Hepatocyte (in vitro differentiated cells): ENCODE results near the gene EXOC3L1. TPM values are rescaled to one million over a fixed set of nuclear protein-coding genes. Genes with fewer than 3 reads are reported as not detected.

Source experiments
- DNase-seq: peaks from one replicate; pipeline ENCODE4 v3.0.0-alpha.2; 2016; ENCODE audit warnings: low spot score
- H2AFZ ChIP-seq: fragments of 200-600 bp; sonication (generic); 2 replicates; pipeline ENCODE4 v1.6.0; 2016; ENCODE audit warnings: antibody characterized with exemption, mild to moderate bottlenecking
- H3K27ac ChIP-seq: fragments of 200-600 bp; sonication (generic); 2 replicates; pipeline ENCODE4 v1.5.1; 2016; ENCODE audit warnings: mild to moderate bottlenecking
- H3K27me3 ChIP-seq: fragments of 200-600 bp; sonication (generic); 2 replicates; pipeline ENCODE4 v1.6.1; 2016
- H3K36me3 ChIP-seq: fragments of 200-600 bp; sonication (generic); replicated peaks from 2 replicates; pipeline ENCODE4 v1.5.1; 2016; ENCODE audit warnings: low read depth; ENCODE audit not compliant: insufficient read depth
- H3K4me1 ChIP-seq: fragments of 200-600 bp; sonication (generic); 2 replicates; pipeline ENCODE4 v1.5.1; 2016; ENCODE audit warnings: mild to moderate bottlenecking, moderate library complexity; ENCODE audit not compliant: insufficient read depth
- H3K4me2 ChIP-seq: fragments of 200-600 bp; sonication (generic); 2 replicates; pipeline ENCODE4 v1.6.0; 2016
- H3K4me3 ChIP-seq: fragments of 200-600 bp; sonication (generic); 2 replicates; pipeline ENCODE4 v1.5.1; 2016; ENCODE audit warnings: mild to moderate bottlenecking
- H3K79me2 ChIP-seq: fragments of 200-600 bp; sonication (generic); 2 replicates; pipeline ENCODE4 v1.6.0; 2017; ENCODE audit warnings: mild to moderate bottlenecking
- H3K9me2 ChIP-seq: fragments of 200-600 bp; sonication (generic); replicated peaks from 2 replicates; pipeline ENCODE4 v1.6.0; 2017; ENCODE audit warnings: mild to moderate bottlenecking; ENCODE audit not compliant: insufficient read depth
- H3K9me3 ChIP-seq: fragments of 200-600 bp; sonication (generic); 2 replicates; pipeline ENCODE4 v1.5.1; 2016; ENCODE audit warnings: low read depth, mild to moderate bottlenecking
- H4K20me1 ChIP-seq: fragments of 200-600 bp; sonication (generic); 2 replicates; pipeline ENCODE4 v1.6.0; 2016; ENCODE audit warnings: mild to moderate bottlenecking; ENCODE audit not compliant: insufficient read depth, poor library complexity, severe bottlenecking
- CTCF ChIP-seq: fragments of 200-600 bp; sonication (generic); IDR thresholded peaks from 2 replicates; pipeline ENCODE4 v1.5.1; 2016; ENCODE audit warnings: antibody characterized with exemption, mild to moderate bottlenecking; ENCODE audit not compliant: poor library complexity
- EZH2 ChIP-seq: fragments of 200-600 bp; sonication (generic); IDR thresholded peaks from 2 replicates; pipeline ENCODE4 v1.6.1; 2016; ENCODE audit warnings: antibody characterized with exemption, mild to moderate bottlenecking, borderline replicate concordance
- EZH2phosphoT487 ChIP-seq: fragments of 200-600 bp; sonication (generic); IDR thresholded peaks from one replicate; pipeline ENCODE4 v1.6.1; 2018; ENCODE audit warnings: antibody characterized with exemption, mild to moderate bottlenecking, low read depth, moderate library complexity; ENCODE audit not compliant: unreplicated experiment, severe bottlenecking
- WGBS: methylation state at CpG from one replicate; pipeline ENCODE4 v1.1.6; 2016; ENCODE audit warnings: low lambda C conversion rate; ENCODE audit errors: missing lambda C conversion rate; 5-methylcytosine and 5-hydroxymethylcytosine counted together
- polyA plus RNA-seq: library from polyadenylated mRNA; unstranded; fragments of >200 nt; fragmentation: Nextera tagmentation; extraction: Ambion mirVana; gene quantifications from 2 replicates; pipeline ENCODE4 v1.2.1, GENCODE V29; 2016
- total RNA-seq: library from RNA; depleted of rRNA; stranded (reverse); fragments of >200 nt; gene quantifications from 2 replicates; pipeline ENCODE4 v1.2.3, GENCODE V29; 2014

EXOC3L1 gene
- total and polyA plus RNA-seq, 2 experiments from 2014 or later: 0.33 to 2.0 TPM

GRCh38 chr16:67223992-67224391 is 34.1 kb upstream of the EXOC3L1 start:
- no peak overlapping the region for H2AFZ ChIP-seq
- H3K9me3 ChIP-seq: no peaks in the 10 kb centered on the region
- H3K9me2 ChIP-seq: no peaks in the 10 kb centered on the region
- no peaks in the 10 kb centered on the region for H3K36me3 ChIP-seq
- H4K20me1 ChIP-seq: no peaks in the 10 kb centered on the region
- 27% methylated on average over 3 of the region's 3 CpGs for WGBS
- TF ChIP-seq CTCF (no peak), EZH2phosphoT487 (no peak), EZH2 (no peak)
- peaks cover 9% of the 10 kb centered on the region for H3K4me1 ChIP-seq
- H3K27ac ChIP-seq: no peak overlapping the region
- peaks cover 16% of the 10 kb centered on the region for H3K79me2 ChIP-seq
- DNase-seq: no peak
- no peaks in the 10 kb centered on the region for H3K27me3 ChIP-seq
- H3K4me3 ChIP-seq: no peak overlapping the region
- H3K4me2 ChIP-seq: no peak overlapping the region

GRCh38 chr16:67216612-67217490 is 26.9 kb upstream of the EXOC3L1 start:
- Histone ChIP-seq H3K4me1 (no peaks in the 10 kb centered on the region), H3K27ac (no peak overlapping the region), H3K9me3 (no peaks in the 10 kb centered on the region), H3K4me2 (no peak overlapping the region), H3K36me3 (no peaks in the 10 kb centered on the region), H3K9me2 (no peaks in the 10 kb centered on the region), H3K4me3 (no peak overlapping the region), H3K79me2 (no peaks in the 10 kb centered on the region), H2AFZ (no peak overlapping the region), H4K20me1 (no peaks in the 10 kb centered on the region), H3K27me3 (no peaks in the 10 kb centered on the region)
- DNase-seq: no peak
- TF ChIP-seq EZH2phosphoT487: no peak
- no peak for TF ChIP-seq EZH2
- TF ChIP-seq CTCF: no peak
- WGBS: 83% methylated on average over 18 of the region's 18 CpGs

GRCh38 chr16:67215706-67216105 is 25.8 kb upstream of the EXOC3L1 start:
- Histone ChIP-seq H3K4me2 (no peak overlapping the region), H4K20me1 (no peaks in the 10 kb centered on the region), H3K79me2 (no peaks in the 10 kb centered on the region), H2AFZ (no peak overlapping the region), H3K9me3 (no peaks in the 10 kb centered on the region), H3K4me1 (no peaks in the 10 kb centered on the region), H3K4me3 (no peak overlapping the region), H3K9me2 (no peaks in the 10 kb centered on the region), H3K27me3 (no peaks in the 10 kb centered on the region), H3K36me3 (no peaks in the 10 kb centered on the region), H3K27ac (no peak overlapping the region)
- no peak for DNase-seq
- WGBS: 83% methylated on average over 4 of the region's 5 CpGs
- TF ChIP-seq EZH2phosphoT487: no peak

GRCh38 chr16:67213197-67214019 is 23.5 kb upstream of the EXOC3L1 start:
- WGBS: 86% methylated on average over 8 of the region's 8 CpGs
- H3K4me2 ChIP-seq: no peak overlapping the region
- H3K4me1 ChIP-seq: no peaks in the 10 kb centered on the region
- no peak for DNase-seq
- no peaks in the 10 kb centered on the region for H3K27me3 ChIP-seq
- H3K79me2 ChIP-seq: no peaks in the 10 kb centered on the region
- H2AFZ ChIP-seq: no peak overlapping the region
- H3K9me2 ChIP-seq: no peaks in the 10 kb centered on the region
- H3K9me3 ChIP-seq: no peaks in the 10 kb centered on the region
- H3K27ac ChIP-seq: no peak overlapping the region
- no peaks in the 10 kb centered on the region for H4K20me1 ChIP-seq
- H3K4me3 ChIP-seq: no peak overlapping the region
- no peaks in the 10 kb centered on the region for H3K36me3 ChIP-seq
- TF ChIP-seq EZH2phosphoT487 (no peak), EZH2 (no peak), CTCF (no peak)
